Adrenal gland (tissue), 5 donors: ENCODE data around the gene PPP2R2D.

Experiments
- CTCF ChIP-seq, 6 experiments: fragments of 450-650 bp in 4 of 6; fragments of 200-600 bp in 2 of 6; sonication (generic) in 1 of 6; IDR thresholded peaks; 1 replicate in 5 of 6; 2 replicates in 1 of 6; pipeline versions ENCODE4 v1.5.1 to v1.8.0; 2016 to 2021; ENCODE audit warnings: antibody characterized with exemption in 6 of 6, mild to moderate bottlenecking in 2 of 6, moderate library complexity in 1 of 6
- POLR2A ChIP-seq, 2 donors: fragments of 450-650 bp; IDR thresholded peaks; one replicate each; pipeline ENCODE4 v1.6.1; 2017; ENCODE audit warnings: antibody characterized with exemption in 2 of 2, mild to moderate bottlenecking in 2 of 2, moderate library complexity in 1 of 2
- donor health status: DM: no; HTN: no; CAD: no.

DNA sequence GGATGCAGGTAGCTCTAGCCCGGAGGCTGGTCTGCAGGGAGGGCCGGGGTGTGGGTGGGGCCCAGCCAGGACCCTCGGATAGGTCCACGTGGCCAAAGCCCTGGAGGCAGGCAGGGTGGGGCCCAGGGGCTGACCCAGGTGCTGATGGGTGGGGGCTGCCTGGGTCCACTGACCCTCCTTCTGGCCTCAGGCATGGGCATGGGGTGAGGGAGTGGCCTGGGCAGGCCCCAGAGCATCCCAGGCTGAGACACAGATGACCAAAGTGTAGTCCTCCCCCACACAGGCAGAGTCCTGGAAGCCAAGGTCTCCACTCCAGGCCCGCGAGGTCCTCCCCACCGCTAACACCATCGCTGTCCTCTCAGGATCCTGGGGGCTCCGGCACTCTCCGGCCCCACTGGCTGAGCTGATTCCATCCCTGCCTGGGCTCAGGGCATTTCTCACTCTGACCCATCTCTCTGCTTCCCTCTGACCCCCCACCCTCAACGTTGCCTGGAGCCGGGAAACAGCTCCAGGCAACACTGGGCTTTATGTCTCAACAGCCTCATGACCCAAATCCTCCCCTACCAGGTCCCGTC is 20.7 kb upstream of the PPP2R2D start:
- no peak for TF ChIP-seq CTCF (IDR thresholded peaks at IDR 0.05)
- TF ChIP-seq POLR2A (IDR thresholded peaks at IDR 0.05) = no peak
